GM18868 (cell line): ENCODE data around the gene COG7.
"Not testable (repeated sequence)": the region's sequence is repeated elsewhere in the genome, so short reads cannot be mapped to it uniquely, and the experiment has no call there.

Source experiments
- ATAC-seq: cut with Tn5 transposase; IDR thresholded peaks from one replicate; pipeline ENCODE4 v1.9.1; 2021; ENCODE audit warnings: mild to moderate bottlenecking, moderate library complexity; ENCODE audit not compliant: unreplicated experiment

Gene COG7

GRCh38 chr16:23414731-23415130 is 38.3 kb downstream of the COG7 start:
- no peak for ATAC-seq

GRCh38 chr16:23410176-23410575 is 42.8 kb downstream of the COG7 start:
- no peak for ATAC-seq

GRCh38 chr16:23409522-23409921 is 43.5 kb downstream of the COG7 start:
- ATAC-seq = no peak

- ATAC-seq = no peak
Measured at GRCh38 chr16:23408823-23409298, 44.1 kb downstream of the COG7 start.

- no peak for ATAC-seq
Measured at GRCh38 chr16:23408242-23408822, 44.7 kb downstream of the COG7 start.

GRCh38 chr16:23407436-23408127 is 45.4 kb downstream of the COG7 start:
- no peak for ATAC-seq

GRCh38 chr16:23406546-23407240 is 46.3 kb downstream of the COG7 start:
- ATAC-seq = no peak

- ATAC-seq = no peak
Measured at GRCh38 chr16:23406024-23406423, 47.0 kb downstream of the COG7 start.

- ATAC-seq = no peak
Measured at GRCh38 chr16:23403547-23403946, 49.4 kb downstream of the COG7 start.

GRCh38 chr16:23402100-23402499 is 50.9 kb downstream of the COG7 start:
- ATAC-seq = no peak

- ATAC-seq = no peak
Measured at GRCh38 chr16:23401139-23401538, 51.9 kb downstream of the COG7 start.

GRCh38 chr16:23400447-23400846 is 52.5 kb downstream of the COG7 start:
- not testable (repeated sequence) for ATAC-seq

GRCh38 chr16:23398987-23399805 is 53.8 kb downstream of the COG7 start:
- ATAC-seq = no peak

- ATAC-seq = no peak
Measured at GRCh38 chr16:23397464-23397863, 55.5 kb downstream of the COG7 start.

- ATAC-seq = no peak
Measured at GRCh38 chr16:23395732-23396131, 57.3 kb downstream of the COG7 start.

- no peak for ATAC-seq
Measured at GRCh38 chr16:23394141-23394831, 58.7 kb downstream of the COG7 start.

- ATAC-seq = no peak
Measured at GRCh38 chr16:23392223-23392600, 60.8 kb downstream of the COG7 start.

GRCh38 chr16:23391381-23392222 is 61.4 kb downstream of the COG7 start:
- no peak for ATAC-seq

GRCh38 chr16:23389936-23390335 is 63.1 kb downstream of the COG7 start:
- ATAC-seq = not testable (repeated sequence)

- ATAC-seq = no peak
Measured at GRCh38 chr16:23389201-23389600, 63.8 kb downstream of the COG7 start.
